Chondrocyte (in vitro differentiated cells): Measurements from ENCODE around the gene SLC17A2. TPM values are rescaled to one million over a fixed set of nuclear protein-coding genes. Genes with fewer than 3 reads are reported as not detected.

Experiments
- DNase-seq: peaks from one replicate; pipeline ENCODE4 v3.0.0; 2021; ENCODE audit warnings: mixed read lengths, low spot score
- H3K27ac Mint-ChIP-seq: one replicate; pipeline ENCODE4 v1.8.0; 2021; ENCODE audit warnings: mild to moderate bottlenecking, moderate library complexity, mixed read lengths; ENCODE audit not compliant: unreplicated experiment
- H3K27me3 Mint-ChIP-seq: 2 replicates; pipeline ENCODE4 v1.8.0; 2021; ENCODE audit warnings: low read depth, mixed read lengths
- H3K36me3 Mint-ChIP-seq: 2 replicates; pipeline ENCODE4 v1.8.0; 2021; ENCODE audit warnings: low read depth, mixed read lengths
- H3K4me1 Mint-ChIP-seq: 2 replicates; pipeline ENCODE4 v1.8.0; 2021; ENCODE audit warnings: low read depth, mild to moderate bottlenecking, mixed read lengths
- H3K4me3 Mint-ChIP-seq: one replicate; pipeline ENCODE4 v1.8.0; 2021; ENCODE audit warnings: mild to moderate bottlenecking, moderate library complexity, mixed read lengths; ENCODE audit not compliant: unreplicated experiment
- H3K9me3 Mint-ChIP-seq: 2 replicates; pipeline ENCODE4 v1.8.0; 2021; ENCODE audit warnings: low read depth, mixed read lengths
- total RNA-seq: library from RNA; stranded (reverse); gene quantifications from 3 replicates; pipeline ENCODE4 v1.2.1, GENCODE V29; 2021
- TF ChIP-seq, protein P1 (sequence below): fragments of 200-600 bp; sonication (generic); IDR thresholded peaks from 2 replicates; pipeline ENCODE4 v1.5.0; 2021; ENCODE audit warnings: antibody characterized with exemption, mild to moderate bottlenecking, moderate library complexity

SLC17A2 gene
- total RNA-seq, 1 donor from 2014 or later, result not detected

DNA sequence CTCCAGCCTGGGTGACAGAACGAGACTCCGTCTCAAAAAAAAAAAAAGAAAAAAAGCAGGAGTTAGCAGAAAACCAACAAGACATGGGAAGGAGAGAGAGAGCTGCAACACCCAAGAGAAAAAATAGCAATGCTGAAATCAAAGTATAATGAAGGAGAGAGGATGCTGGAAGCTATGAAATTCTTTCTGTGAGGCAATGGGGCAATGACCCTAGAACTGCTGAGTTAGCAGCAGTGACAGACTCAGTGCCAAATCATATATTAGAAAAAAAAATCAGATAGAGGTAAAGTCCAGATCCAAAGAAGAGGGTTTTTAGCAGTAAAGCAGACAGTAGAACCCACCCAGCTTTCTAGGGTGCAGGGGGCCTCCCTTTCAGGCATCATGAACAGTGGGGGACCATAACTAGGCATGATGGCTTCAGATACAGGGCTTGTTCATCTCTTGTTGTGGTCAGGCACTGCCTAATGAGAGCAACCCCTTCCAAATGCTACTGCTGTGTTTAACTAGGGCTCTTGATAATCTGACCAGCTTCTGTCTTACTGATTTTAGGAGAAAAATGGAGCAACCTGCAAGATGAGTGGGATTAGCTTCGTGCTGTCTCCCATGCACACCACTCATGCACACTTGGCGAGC lies 26.9 kb downstream of the SLC17A2 start:
- H3K9me3 Mint-ChIP-seq, result no peaks in the 10 kb centered on the region
- H3K36me3 Mint-ChIP-seq, result no peaks in the 10 kb centered on the region
- no peaks in the 10 kb centered on the region for H3K4me1 Mint-ChIP-seq
- H3K27me3 Mint-ChIP-seq, result peaks cover 25% of the 10 kb centered on the region
- no peak overlapping the region for H3K4me3 Mint-ChIP-seq
- H3K27ac Mint-ChIP-seq, result no peak overlapping the region
- DNase-seq, result no peak
- TF ChIP-seq, protein P1, sequence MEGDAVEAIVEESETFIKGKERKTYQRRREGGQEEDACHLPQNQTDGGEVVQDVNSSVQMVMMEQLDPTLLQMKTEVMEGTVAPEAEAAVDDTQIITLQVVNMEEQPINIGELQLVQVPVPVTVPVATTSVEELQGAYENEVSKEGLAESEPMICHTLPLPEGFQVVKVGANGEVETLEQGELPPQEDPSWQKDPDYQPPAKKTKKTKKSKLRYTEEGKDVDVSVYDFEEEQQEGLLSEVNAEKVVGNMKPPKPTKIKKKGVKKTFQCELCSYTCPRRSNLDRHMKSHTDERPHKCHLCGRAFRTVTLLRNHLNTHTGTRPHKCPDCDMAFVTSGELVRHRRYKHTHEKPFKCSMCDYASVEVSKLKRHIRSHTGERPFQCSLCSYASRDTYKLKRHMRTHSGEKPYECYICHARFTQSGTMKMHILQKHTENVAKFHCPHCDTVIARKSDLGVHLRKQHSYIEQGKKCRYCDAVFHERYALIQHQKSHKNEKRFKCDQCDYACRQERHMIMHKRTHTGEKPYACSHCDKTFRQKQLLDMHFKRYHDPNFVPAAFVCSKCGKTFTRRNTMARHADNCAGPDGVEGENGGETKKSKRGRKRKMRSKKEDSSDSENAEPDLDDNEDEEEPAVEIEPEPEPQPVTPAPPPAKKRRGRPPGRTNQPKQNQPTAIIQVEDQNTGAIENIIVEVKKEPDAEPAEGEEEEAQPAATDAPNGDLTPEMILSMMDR, result no peak

DNA sequence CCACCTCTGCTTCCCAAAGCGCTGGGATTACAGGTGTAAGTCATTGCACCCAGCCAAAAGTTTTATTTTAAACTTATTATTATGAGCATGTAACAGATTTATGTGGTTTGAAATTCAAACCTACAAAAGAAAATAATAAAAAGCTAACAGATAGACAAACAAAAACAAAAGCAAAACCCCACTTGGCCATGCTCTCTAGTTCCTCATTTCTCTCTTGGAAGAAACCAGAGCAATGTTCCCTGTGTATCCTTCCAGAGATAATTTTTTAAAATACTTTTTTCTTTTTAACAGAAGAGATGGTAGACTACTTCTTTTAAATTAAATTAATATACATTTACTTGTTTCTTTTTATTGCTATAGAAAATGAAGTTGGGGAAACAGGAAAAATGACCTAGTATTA lies 28.4 kb downstream of the SLC17A2 start:
- H3K4me3 Mint-ChIP-seq, result no peak overlapping the region
- no peaks in the 10 kb centered on the region for H3K36me3 Mint-ChIP-seq
- no peaks in the 10 kb centered on the region for H3K9me3 Mint-ChIP-seq
- no peaks in the 10 kb centered on the region for H3K4me1 Mint-ChIP-seq
- TF ChIP-seq, protein P1, result no peak
- DNase-seq, result no peak
- H3K27ac Mint-ChIP-seq, result no peak overlapping the region
- H3K27me3 Mint-ChIP-seq, result peaks cover 25% of the 10 kb centered on the region

- Mint-ChIP-seq H3K27me3 (peaks cover 21% of the 10 kb centered on the region), H3K36me3 (no peaks in the 10 kb centered on the region), H3K9me3 (no peaks in the 10 kb centered on the region), H3K4me3 (no peak overlapping the region), H3K27ac (no peak overlapping the region), H3K4me1 (no peaks in the 10 kb centered on the region)
- TF ChIP-seq, protein P1, result no peak
- DNase-seq, result no peak
These were observed 29.6 kb downstream of the SLC17A2 start for GRCh38 chr6:25900843-25901242.

- Mint-ChIP-seq H3K27ac (no peak overlapping the region), H3K4me1 (no peaks in the 10 kb centered on the region), H3K9me3 (no peaks in the 10 kb centered on the region), H3K36me3 (no peaks in the 10 kb centered on the region), H3K27me3 (peaks cover 17% of the 10 kb centered on the region), H3K4me3 (no peak overlapping the region)
- TF ChIP-seq, protein P1, result no peak
- DNase-seq, result no peak
These were observed 30.7 kb downstream of the SLC17A2 start for GRCh38 chr6:25899580-25900408.

GRCh38 chr6:25899123-25899522 lies 31.4 kb downstream of the SLC17A2 start:
- Mint-ChIP-seq H3K27ac (no peak overlapping the region), H3K9me3 (no peaks in the 10 kb centered on the region), H3K4me1 (no peaks in the 10 kb centered on the region), H3K27me3 (peaks cover 13% of the 10 kb centered on the region), H3K36me3 (no peaks in the 10 kb centered on the region), H3K4me3 (no peak overlapping the region)
- no peak for DNase-seq
- TF ChIP-seq, protein P1, result no peak
